Head of caudate nucleus (tissue), 42 donors: ENCODE data around the gene PLCE1.

Source experiments
- DNase-seq, 42 donors: peaks; one replicate each; pipeline versions ENCODE4 v3.0.0 to v3.0.0-alpha.2; 2020 to 2021; ENCODE audit warnings: mixed read lengths in 7 of 42
- intact Hi-C: fragments of 100-400 bp; cut with DNase I; formaldehyde crosslinking; loops from one replicate; pipeline ENCODE4 v1.15.0; 2022

The PLCE1 gene

GRCh38 chr10:94013331-94013760 lies 19.6 kb downstream of the PLCE1 start:
- no peak for DNase-seq
- intact Hi-C loops = no loop called here

GRCh38 chr10:94014304-94014703 lies 20.6 kb downstream of the PLCE1 start:
- no peak for DNase-seq
- intact Hi-C loops = no loop called here

GRCh38 chr10:94016727-94017714 lies 23.3 kb downstream of the PLCE1 start:
- intact Hi-C loops = no loop called here
- peak in 6 of 42 donors; percentile 4 to 50 (median 28) for DNase-seq

- intact Hi-C loops = no loop called here
- no peak for DNase-seq
Observed at GRCh38 chr10:94018107-94018506, 24.4 kb downstream of the PLCE1 start.

- intact Hi-C loops = no loop called here
- DNase-seq = no peak
Observed at GRCh38 chr10:94023906-94024305, 30.2 kb downstream of the PLCE1 start.

GRCh38 chr10:94024407-94024806 lies 30.7 kb downstream of the PLCE1 start:
- DNase-seq = no peak
- intact Hi-C loops = no loop called here

- intact Hi-C loops = no loop called here
- no peak for DNase-seq
Observed at GRCh38 chr10:94025806-94026205, 32.1 kb downstream of the PLCE1 start.

- intact Hi-C loops = no loop called here
- no peak for DNase-seq
Observed at GRCh38 chr10:94027197-94027596, 33.5 kb downstream of the PLCE1 start.

- intact Hi-C loops = no loop called here
- DNase-seq = no peak
Observed at GRCh38 chr10:94029955-94030354, 36.2 kb downstream of the PLCE1 start.

- intact Hi-C loops = no loop called here
- no peak for DNase-seq
Observed at GRCh38 chr10:94035982-94036765, 42.4 kb downstream of the PLCE1 start.

- intact Hi-C loops = no loop called here
- no peak for DNase-seq
Observed at GRCh38 chr10:94036766-94037033, 43.0 kb downstream of the PLCE1 start.

GRCh38 chr10:94037286-94037685 lies 43.6 kb downstream of the PLCE1 start:
- intact Hi-C loops = no loop called here
- no peak for DNase-seq

- intact Hi-C loops = no loop called here
- DNase-seq = no peak
Observed at GRCh38 chr10:94038024-94038423, 44.3 kb downstream of the PLCE1 start.

- intact Hi-C loops = no loop called here
- DNase-seq = no peak
Observed at GRCh38 chr10:94041206-94041605, 47.5 kb downstream of the PLCE1 start.

GRCh38 chr10:94042001-94042833 lies 48.5 kb downstream of the PLCE1 start:
- intact Hi-C loops = no loop called here
- no peak for DNase-seq

GRCh38 chr10:94042834-94043175 lies 49.1 kb downstream of the PLCE1 start:
- DNase-seq = no peak
- intact Hi-C loops = no loop called here
